Thyroid gland (tissue), 4 donors: ENCODE data around the gene CSMD2.

Source experiments
- CTCF ChIP-seq, 6 experiments: fragments of 200-600 bp in 3 of 6; fragments of 450-650 bp in 3 of 6; sonication (generic) in 3 of 6; IDR thresholded peaks; one replicate each; pipeline ENCODE4 v1.5.1; 2016 to 2019; ENCODE audit warnings: antibody characterized with exemption in 6 of 6, mild to moderate bottlenecking in 2 of 6, inconsistent platforms in 1 of 6, moderate library complexity in 1 of 6
- POLR2A ChIP-seq, 2 donors: fragments of 450-650 bp; IDR thresholded peaks; one replicate each; pipeline ENCODE4 v1.6.1; 2017; ENCODE audit warnings: antibody characterized with exemption in 2 of 2, mild to moderate bottlenecking in 2 of 2, moderate library complexity in 1 of 2

- TF ChIP-seq POLR2A (IDR thresholded peaks at IDR 0.05) (no peak), CTCF (IDR thresholded peaks at IDR 0.05) (no peak)
Observed at GRCh38 chr1:33837635-33838034, 327.4 kb downstream of the CSMD2 start.
